Measurements from ENCODE around the gene OR11L1.

Gene OR11L1, protein sequence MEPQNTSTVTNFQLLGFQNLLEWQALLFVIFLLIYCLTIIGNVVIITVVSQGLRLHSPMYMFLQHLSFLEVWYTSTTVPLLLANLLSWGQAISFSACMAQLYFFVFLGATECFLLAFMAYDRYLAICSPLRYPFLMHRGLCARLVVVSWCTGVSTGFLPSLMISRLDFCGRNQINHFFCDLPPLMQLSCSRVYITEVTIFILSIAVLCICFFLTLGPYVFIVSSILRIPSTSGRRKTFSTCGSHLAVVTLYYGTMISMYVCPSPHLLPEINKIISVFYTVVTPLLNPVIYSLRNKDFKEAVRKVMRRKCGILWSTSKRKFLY

GRCh38 chr1:247841796-247842195 lies at the start of gene OR11L1:
OR11L1 (minus strand) TSS chr1:247841896; CDS start chr1:247841896, 0 bp downstream.
- no peak for DNase-seq

DNA sequence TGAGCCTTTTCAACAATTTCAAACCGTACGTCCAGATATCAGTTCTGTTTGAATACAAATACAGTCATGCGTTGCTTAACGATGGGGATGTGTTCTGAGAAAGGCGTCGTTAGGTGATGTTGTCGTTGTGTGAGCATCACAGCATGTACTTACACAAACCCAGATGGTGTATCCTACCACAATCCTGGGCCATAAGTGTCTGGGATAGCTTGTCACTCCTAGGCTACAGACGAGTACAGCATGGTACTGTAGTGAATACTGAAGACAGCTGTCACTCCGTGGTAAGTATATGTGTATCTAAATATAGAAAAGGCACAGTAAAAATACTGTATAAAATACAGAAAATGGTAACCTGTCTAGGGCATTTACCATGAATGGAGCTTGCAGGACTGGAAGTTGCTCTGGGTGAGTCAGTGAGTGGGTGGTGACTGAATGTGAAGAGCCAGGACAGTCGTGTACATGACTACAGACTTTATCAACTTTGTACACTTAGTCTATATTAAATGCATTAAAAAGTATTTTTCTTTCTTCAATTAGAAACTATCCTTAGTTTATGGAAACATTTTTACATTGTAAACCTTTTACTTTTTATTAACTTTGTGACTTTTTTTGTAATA lies 43.2 kb upstream of the OR11L1 start:
- no peak for DNase-seq

DNA sequence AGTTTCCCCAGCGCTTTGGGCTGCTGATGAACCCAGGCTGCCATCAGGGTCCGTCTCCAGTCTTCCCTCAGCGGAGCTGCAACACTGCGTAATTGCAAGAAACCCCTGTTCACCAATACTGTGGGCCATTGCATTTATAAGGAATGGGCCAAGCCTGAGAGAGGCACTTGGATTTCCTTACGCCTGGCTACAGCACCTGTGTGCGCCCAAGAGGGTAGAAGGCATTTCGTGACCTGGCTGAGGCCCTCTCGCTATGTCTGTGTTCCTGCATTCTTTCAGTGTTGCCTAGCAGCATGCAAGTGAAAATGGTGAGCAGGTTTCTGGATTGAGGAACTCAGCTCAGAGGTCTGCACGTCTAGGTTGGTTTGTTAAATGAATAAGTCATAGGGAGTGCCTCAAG lies 41.6 kb upstream of the OR11L1 start:
- no peak for DNase-seq

GRCh38 chr1:247865416-247865815 lies 23.7 kb upstream of the OR11L1 start:
- no peak for DNase-seq

GRCh38 chr1:247864644-247865043 lies 22.9 kb upstream of the OR11L1 start:
- no peak for DNase-seq

DNA sequence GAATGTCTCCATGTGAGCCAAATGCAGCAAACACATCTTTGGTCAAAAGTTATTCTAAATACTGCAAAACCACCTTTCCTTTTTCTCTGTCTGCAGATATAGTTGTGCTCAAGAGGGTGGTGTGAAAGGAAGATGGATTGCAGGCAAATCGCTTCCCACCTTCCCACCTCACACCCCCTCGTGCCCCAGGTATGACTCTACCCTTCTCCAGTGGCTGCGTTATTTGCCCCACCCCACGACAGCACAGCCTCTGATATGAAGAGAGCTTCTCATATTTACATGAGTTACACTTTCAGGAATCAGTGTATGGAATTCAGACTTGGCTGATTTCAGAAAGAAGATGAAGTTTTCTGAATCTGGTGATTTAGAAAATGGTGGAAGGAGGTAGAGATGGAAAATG lies 21.1 kb upstream of the OR11L1 start:
- DNase-seq: no peak

- no peak for DNase-seq
Observed at GRCh38 chr1:247857985-247858619, 16.4 kb upstream of the OR11L1 start.

- no peak for DNase-seq
Observed at GRCh38 chr1:247857069-247857984, 15.6 kb upstream of the OR11L1 start, which contains the start of gene TRIM58. TRIM58 (plus strand) TSS chr1:247857187; CDS start chr1:247857247, 60 bp downstream.

DNA sequence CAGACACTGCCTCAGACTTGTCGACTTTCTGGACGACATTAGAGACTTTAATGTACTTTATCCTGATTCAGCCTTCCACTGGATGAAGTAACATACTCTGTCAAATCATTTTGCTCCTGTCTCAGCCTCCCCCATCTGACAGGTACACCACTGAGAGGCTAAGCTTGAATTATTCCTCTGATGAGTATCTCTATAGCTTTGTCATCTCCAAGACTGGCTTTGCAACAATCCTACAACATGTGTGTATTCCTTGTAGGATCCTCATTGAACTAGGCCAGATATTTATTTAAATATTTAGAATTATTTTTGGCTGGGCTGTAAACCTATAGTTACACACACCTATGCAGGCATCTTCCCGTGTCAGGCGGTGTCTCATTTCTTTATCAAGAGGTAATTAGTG lies 14.2 kb upstream of the OR11L1 start:
- DNase-seq: no peak

DNA sequence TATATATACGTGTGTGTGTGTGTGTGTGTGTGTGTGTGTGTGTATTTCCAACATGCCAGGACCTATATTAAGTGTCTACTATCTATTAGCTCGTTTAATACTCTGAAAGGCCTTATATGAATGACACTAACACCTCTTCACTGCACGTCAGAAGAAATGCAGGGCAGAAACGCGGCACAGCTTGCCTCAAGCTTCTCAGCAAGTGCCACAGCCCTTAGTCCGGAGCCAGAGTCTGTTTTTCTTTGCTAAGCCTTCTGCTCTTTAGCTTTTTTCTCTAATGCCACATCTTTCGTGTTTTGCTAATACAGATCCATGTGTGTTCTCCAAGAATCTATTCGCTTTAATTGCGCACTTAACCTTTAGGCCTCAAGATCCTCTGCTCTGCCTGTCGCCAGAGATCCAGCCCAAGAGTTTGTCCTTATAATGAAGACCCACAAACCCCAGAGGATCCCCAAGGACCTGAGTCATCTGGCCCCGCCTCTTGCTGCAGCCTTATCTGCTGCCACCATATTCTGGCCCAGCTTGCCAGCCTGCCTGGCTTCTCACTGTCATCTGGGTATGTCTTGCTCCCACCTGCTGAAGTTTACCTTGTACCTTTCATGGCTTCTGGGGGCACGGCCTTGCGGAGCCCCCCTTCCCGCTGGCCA lies 13.3 kb upstream of the OR11L1 start:
- DNase-seq: no peak

DNA sequence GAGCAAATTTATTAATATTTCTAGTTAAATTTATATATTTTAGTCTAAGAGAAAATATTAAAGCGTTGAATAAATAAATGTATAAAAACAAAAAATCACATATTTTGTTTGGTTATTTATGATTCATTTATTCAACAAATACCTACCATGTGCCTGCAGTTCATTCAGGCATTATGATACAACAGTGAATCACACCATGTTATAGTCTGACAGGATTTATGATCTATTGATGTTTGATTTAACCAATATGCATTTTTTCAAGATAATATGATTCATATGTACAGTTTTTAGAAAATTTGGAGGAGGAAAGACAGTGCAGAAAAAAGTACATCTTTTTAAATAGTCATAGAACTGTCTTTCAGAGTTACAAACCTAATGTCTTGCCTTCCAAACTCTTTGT lies 7.9 kb upstream of the OR11L1 start:
- no peak for DNase-seq

- no peak for DNase-seq
Observed at GRCh38 chr1:247848346-247848745, 6.7 kb upstream of the OR11L1 start.

DNA sequence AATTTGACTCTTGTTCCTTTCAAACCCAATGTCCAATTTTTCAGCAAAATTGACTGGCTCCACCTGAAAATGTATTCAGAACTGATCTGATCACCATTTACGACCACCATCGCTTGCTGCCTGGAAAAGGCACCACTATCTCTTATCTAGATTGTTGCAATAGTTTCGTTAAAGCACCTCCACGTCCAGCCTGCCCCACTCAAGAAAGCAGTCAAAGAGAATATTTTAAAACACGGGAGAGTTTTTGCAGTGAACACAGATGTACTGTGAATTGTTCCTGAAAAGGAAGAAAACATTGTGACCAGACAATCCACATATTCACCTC lies 4.0 kb upstream of the OR11L1 start:
- no peak for DNase-seq

DNA sequence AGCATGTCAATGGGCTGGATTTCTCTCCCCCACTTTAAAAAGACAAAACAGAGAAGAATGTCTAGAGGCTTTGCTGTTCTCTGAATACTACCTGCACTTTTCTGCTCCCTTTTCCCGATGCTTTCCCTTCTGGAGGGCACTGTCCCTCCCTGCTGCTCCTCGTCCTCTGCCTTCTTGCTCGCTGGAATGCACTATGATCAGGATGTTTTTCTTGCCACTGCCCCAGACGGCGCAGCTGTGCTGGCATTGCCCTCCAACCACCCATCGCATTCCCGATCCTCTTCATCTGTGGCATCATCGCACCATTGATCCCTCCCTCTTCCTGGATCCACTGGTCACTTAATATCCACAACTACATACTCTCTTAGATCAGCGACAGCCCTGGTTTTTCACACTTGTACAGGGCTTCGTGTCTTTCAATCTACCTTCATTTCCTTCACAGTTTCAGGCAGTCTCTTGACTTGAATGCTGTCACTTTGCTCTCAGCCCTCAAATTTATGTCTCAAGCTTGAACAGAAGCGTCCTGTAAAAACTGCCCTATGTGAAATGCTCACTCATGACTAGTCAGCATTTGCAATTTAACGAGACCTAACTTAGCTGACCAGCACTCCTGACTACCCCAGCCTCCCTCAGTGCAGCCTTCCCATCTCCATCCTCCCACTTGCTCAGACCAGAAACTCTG lies 3.5 kb upstream of the OR11L1 start:
- DNase-seq: no peak

DNA sequence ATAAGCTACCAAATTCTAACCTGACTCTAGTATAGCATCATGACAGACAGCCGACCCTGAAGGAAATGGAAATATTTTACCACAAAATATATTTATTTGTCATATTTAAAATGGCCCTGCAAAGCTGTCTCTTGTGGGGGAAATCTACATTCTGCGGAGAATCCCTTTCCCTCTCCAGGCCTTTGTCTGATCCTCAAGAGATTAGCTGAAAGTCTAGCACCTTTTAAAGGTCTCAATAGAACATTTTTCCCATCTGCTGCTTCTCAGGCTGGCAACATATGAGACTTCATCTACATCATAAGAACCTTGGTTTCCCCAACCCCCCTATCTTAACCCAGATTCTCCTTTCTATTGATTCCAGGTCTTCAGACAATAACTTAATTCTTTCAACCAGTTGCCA lies 1.7 kb upstream of the OR11L1 start:
- no peak for DNase-seq

DNA sequence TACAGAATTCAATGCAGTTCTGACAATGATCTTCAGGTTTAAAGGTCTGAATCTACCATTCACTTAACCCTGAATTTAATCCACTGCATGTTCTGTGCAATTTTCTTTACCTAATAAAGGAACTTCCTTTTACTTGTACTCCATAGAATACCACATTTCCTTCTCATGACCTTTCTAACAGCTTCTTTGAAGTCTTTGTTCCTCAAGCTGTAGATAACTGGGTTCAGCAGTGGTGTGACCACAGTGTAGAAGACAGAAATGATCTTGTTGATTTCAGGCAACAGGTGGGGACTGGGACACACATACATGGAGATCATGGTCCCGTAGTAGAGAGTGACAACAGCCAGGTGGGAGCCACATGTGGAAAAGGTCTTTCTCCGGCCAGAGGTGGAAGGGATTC lies 878 bp downstream of the OR11L1 start:
- no peak for DNase-seq

DNA sequence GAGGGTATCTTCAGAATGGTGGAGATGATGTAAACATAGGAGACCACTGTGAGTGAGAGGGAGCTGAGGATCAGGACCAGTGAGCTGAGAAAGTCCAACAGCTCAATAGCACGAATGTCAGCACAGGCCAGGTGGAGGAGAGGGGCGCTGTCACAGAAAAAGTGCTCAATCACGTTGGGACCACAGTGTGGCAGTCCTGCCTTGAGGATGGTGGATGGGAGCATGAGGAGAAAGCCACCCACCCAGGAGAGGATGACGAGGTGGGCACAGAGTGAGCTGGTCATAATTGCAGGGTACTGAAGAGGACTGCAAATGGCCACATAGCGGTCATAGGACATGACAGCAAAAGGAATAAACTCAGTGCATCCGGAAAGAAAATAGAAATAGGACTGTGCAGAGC lies 8.1 kb downstream of the OR11L1 start:
- no peak for DNase-seq

GRCh38 chr1:247829656-247830055 lies 12.0 kb downstream of the OR11L1 start:
- DNase-seq: no peak

- DNase-seq: no peak
Observed at GRCh38 chr1:247825362-247825761, 16.3 kb downstream of the OR11L1 start.

DNA sequence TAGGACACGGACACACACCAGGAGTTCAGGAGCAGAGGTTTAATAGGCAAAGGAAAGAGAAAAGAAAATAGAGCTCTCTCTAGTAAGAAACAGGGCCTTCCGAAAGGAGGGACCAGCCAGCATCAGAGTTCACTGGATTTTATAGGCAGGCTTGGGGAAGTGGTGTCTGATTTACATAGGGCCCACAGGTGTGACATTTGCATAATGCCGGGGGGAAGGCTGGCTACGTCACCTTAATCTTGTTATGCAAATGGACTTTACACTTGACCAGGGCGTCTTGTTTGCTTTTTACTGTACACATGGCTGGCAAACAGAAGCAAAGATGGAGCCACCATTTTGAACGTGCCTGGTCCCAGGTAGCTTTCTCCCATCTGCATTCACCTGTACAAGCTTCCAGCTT lies 17.7 kb downstream of the OR11L1 start, which contains the start of gene OR14A16:
Gene OR14A16, minus strand, starts transcription at position 97 of the 400 bp plus-strand sequence. CDS start 8,390 bp downstream, outside the sequence.
- no peak for DNase-seq

DNA sequence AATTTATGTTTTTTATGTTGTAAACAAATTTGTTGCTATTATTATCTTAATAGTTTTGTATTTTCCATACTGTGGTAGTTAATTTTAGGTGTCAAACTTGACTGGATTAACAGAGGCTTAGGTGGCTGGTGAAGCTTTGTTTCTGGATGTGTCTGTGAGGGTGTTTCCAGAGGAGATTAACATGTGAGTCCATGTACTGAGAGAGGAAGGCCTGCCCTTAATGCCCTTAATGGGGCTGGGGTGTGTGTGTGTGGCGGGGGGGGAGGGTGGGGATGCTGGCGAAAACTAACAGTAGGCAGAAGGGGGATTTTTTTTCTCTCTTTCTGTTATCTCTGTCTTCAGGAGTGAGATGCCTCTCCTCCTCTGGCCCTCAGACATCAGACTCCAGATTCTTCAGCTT lies 19.6 kb downstream of the OR11L1 start:
- no peak for DNase-seq

DNA sequence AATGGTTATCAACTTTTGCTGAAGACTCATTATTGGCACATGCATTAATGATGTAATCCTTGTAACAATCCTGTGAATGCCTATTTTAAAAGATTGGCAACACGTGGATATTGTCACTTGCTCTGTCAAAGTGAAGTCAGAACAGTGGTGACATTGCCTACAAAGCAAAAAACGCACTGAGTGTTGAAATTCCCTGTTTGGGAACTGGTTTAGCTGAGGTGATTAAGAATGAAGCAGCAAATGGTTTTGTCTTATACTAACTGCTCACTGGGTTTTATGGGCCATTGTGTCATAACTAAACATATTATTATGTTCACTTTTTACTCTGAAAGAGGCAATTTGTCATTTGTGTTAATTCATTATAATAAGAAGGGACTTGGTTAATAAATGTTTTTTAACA lies 29.1 kb downstream of the OR11L1 start:
- no peak for DNase-seq

All from activated CD4-positive, alpha-beta T cell treated with anti-CD3 and anti-CD28 coated beads for 4 hours (primary cell).